GM18526 (cell line): ENCODE data around the gene SLC35D1.

Source experiments
- POLR2A ChIP-seq: IDR thresholded peaks from 3 replicates; pipeline ENCODE4 v1.6.1; 2011; ENCODE audit not compliant: insufficient read length; ENCODE audit errors: extremely low read depth

The SLC35D1 gene

GRCh38 chr1:67053785-67054772 is at the start of gene SLC35D1:
Gene SLC35D1, minus strand, starts transcription at chr1:67054148. Its CDS starts 135 bp downstream, at chr1:67054013.
- peak; percentile 43 for TF ChIP-seq POLR2A

GRCh38 chr1:67103548-67103947 is 49.6 kb upstream of the SLC35D1 start:
- TF ChIP-seq POLR2A, result no peak

GRCh38 chr1:67100833-67101232 is 46.9 kb upstream of the SLC35D1 start:
- no peak for TF ChIP-seq POLR2A

GRCh38 chr1:67097305-67097704 is 43.4 kb upstream of the SLC35D1 start:
- no peak for TF ChIP-seq POLR2A

- no peak for TF ChIP-seq POLR2A
Observed at GRCh38 chr1:67094191-67094590, 40.2 kb upstream of the SLC35D1 start.

GRCh38 chr1:67089685-67090208 is 35.8 kb upstream of the SLC35D1 start:
- no peak for TF ChIP-seq POLR2A

- TF ChIP-seq POLR2A, result no peak
Observed at GRCh38 chr1:67088440-67088839, 34.5 kb upstream of the SLC35D1 start.

GRCh38 chr1:67085326-67085725 is 31.4 kb upstream of the SLC35D1 start:
- TF ChIP-seq POLR2A, result no peak

- TF ChIP-seq POLR2A, result no peak
Observed at GRCh38 chr1:67084765-67085318, 30.9 kb upstream of the SLC35D1 start.

GRCh38 chr1:67078291-67078690 is 24.3 kb upstream of the SLC35D1 start:
- no peak for TF ChIP-seq POLR2A

- TF ChIP-seq POLR2A, result no peak
Observed at GRCh38 chr1:67077593-67077992, 23.6 kb upstream of the SLC35D1 start.

GRCh38 chr1:67072749-67073148 is 18.8 kb upstream of the SLC35D1 start:
- TF ChIP-seq POLR2A, result no peak

- no peak for TF ChIP-seq POLR2A
Observed at GRCh38 chr1:67062412-67062811, 8.5 kb upstream of the SLC35D1 start.

- no peak for TF ChIP-seq POLR2A
Observed at GRCh38 chr1:67061266-67061665, 7.3 kb upstream of the SLC35D1 start.

GRCh38 chr1:67060811-67061218 is 6.9 kb upstream of the SLC35D1 start:
- TF ChIP-seq POLR2A, result no peak

- TF ChIP-seq POLR2A, result no peak
Observed at GRCh38 chr1:67059346-67059745, 5.4 kb upstream of the SLC35D1 start.
